ENCODE results near the gene GAGE10.
A peak's percentile ranks its signal among the peaks of the same experiment; 100 is the strongest.

Gene GAGE10

DNA sequence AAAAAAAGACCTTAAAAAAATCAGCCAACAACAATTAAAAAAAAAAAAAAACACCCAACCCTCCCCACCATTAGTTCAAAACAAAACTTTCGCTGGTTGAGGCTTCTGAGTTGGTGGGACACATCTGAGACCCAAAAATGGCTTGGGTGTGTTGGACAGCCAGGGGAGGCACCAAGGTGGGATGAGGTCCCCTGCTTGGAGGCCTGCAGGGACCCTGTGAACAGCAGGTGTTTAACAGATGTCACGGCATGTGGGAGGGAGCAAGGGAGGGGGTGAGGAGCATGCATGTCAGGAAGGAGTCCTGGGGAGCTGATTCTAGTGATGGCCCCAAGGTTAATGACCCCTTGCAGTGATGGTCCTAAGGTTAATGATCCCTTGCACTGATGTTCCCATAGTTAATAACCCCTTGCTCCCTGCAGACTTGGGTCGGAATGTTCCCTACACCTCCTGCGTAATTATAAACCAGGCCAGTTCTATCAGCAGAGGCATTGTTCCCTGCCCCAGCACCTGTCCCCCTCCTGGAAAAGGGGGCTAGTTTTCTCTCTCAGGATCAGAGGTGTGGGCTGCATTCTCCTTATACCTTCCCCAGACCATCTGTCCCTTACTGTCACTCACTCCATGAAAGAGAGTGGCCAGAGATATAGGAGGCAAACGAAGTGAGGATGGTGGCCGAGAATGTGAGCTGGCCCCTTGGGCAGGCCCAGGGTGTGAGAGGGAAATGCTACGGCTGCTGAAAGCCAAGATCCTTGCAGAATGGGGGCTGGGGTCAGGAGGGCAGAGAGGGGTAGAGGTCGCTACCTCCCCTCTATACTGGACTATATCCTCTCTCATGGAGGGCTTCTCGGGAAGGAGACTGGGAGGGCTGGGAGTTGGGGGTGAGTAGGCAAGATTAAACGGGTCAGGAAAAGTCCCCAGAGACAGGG lies 36.7 kb upstream of the GAGE10 start:
- no peaks in the 10 kb centered on the region for H3K9me3 ChIP-seq (ENCODE audit: control insufficient read depth in 1 of 2, low read length in 2 of 2)
- no peaks in the 10 kb centered on the region for H3K36me3 ChIP-seq (ENCODE audit: control insufficient read depth in 1 of 2, insufficient read depth in 2 of 2, low read length in 2 of 2)
- peaks cover 0 to 16% of the 10 kb centered on the region in 2 donors for H3K4me1 ChIP-seq (ENCODE audit: control insufficient read depth in 1 of 2, insufficient read depth in 2 of 2, low read length in 2 of 2)
- H3K4me3 ChIP-seq (ENCODE audit: low read depth in 1 of 2, low read length in 2 of 2): no peak overlapping the region
- no peak overlapping the region for H3K27ac ChIP-seq (ENCODE audit: low read length)
- no peaks in the 10 kb centered on the region for H3K27me3 ChIP-seq (ENCODE audit: low read depth, low read length)

DNA sequence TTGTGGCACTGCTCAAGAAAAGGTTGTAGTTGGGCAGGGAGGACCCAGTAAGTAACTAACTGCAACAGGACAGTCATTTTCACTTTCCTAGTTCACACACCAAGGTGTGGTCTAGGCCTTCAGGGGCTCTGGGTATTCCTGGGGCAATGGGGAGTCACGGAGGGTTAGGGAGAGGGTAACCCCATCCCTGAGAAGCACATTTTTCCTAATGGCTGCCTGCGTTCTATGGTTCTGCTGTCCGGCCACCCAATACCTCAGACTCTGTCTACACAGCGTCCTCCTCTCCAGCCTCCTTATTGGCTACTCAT lies 34.8 kb upstream of the GAGE10 start:
- Histone ChIP-seq H3K36me3 (ENCODE audit: control insufficient read depth in 1 of 2, insufficient read depth in 2 of 2, low read length in 2 of 2) (no peaks in the 10 kb centered on the region), H3K9me3 (ENCODE audit: control insufficient read depth in 1 of 2, low read length in 2 of 2) (no peaks in the 10 kb centered on the region), H3K4me3 (ENCODE audit: low read depth in 1 of 2, low read length in 2 of 2) (peak overlapping the region; percentile 57 to 58), H3K27me3 (ENCODE audit: low read depth, low read length) (no peaks in the 10 kb centered on the region), H3K27ac (ENCODE audit: low read length) (peak overlapping the region; percentile 81), H3K4me1 (ENCODE audit: control insufficient read depth in 1 of 2, insufficient read depth in 2 of 2, low read length in 2 of 2) (peaks cover 7 to 34% of the 10 kb centered on the region in 2 donors)

DNA sequence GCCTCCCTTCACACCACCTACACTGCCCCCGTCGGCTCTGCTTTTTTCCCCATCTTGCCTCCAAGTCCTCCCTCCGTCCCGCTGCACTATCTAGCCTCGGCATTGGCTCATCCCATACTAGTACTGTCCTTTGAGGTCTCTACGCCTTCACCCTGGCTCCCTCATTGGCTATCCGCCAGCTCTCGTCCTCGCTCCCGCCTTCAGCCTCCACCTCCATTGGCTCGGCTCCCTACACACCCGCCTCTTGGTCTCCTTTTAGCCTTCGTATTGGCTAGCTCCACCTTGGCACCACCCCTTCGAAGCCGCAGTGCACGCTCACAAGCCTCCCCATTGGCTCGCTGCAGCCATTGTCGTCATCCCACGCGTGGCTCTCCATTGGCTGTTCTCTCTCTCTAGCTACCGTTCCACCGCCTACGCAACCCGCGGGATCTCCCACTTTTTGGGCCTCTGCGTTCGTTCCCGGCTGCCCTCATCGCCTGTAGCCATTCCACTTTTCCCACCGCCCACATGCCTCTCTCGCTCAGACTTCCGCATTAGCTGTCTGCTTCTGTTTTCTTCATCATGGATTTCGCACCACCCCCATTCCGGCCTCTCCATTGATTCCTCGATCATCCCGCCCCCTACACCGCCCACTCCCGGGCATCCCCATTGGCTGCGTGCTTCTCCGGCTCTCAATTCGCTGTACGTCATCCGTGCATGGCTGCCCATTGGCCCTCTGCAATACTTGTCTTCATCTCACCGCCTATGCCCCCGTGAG lies 34.3 kb upstream of the GAGE10 start:
- H3K36me3 ChIP-seq (ENCODE audit: control insufficient read depth in 1 of 2, insufficient read depth in 2 of 2, low read length in 2 of 2): no peaks in the 10 kb centered on the region
- no peaks in the 10 kb centered on the region for H3K9me3 ChIP-seq (ENCODE audit: control insufficient read depth in 1 of 2, low read length in 2 of 2)
- peak overlapping the region; percentile 57 to 67 for H3K4me3 ChIP-seq (ENCODE audit: low read depth in 1 of 2, low read length in 2 of 2)
- H3K27ac ChIP-seq (ENCODE audit: low read length): peak overlapping the region; percentile 90
- H3K4me1 ChIP-seq (ENCODE audit: control insufficient read depth in 1 of 2, insufficient read depth in 2 of 2, low read length in 2 of 2): peaks cover 7 to 37% of the 10 kb centered on the region in 2 donors
- no peaks in the 10 kb centered on the region for H3K27me3 ChIP-seq (ENCODE audit: low read depth, low read length)

DNA sequence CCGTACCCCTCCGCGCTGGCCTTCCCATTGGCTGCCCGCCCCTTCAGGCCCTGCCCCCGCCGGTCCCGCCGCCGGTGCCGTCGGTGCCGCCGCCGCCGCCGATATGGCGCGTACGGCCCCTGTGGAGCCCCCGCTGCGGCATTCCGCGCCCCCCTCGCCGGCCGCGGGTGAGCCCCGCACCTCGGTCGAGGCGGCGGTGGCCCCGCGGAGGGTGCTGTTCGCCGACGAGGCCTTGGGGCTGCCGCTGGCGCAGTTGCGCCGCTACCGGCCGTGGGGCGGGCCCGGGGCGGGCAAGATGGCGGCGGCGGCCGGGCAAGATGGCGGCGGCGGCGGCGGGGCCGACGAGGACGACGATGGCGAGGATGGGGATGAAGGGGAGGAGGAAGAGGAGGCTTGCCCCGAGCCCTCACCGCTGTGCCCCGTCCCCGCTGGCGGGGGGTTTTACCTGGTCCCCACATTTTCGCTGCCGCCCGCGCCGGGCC lies 33.6 kb upstream of the GAGE10 start, which contains the start of gene PPP1R3F:
PPP1R3F (plus strand) TSS at position 27 of the 482 bp plus-strand sequence; CDS start at position 104, 77 bp downstream.
- Histone ChIP-seq H3K27me3 (ENCODE audit: low read depth, low read length) (no peaks in the 10 kb centered on the region), H3K36me3 (ENCODE audit: control insufficient read depth in 1 of 2, insufficient read depth in 2 of 2, low read length in 2 of 2) (no peaks in the 10 kb centered on the region), H3K9me3 (ENCODE audit: control insufficient read depth in 1 of 2, low read length in 2 of 2) (no peaks in the 10 kb centered on the region), H3K27ac (ENCODE audit: low read length) (peak within 1 kb of the TSS; percentile 90), H3K4me1 (ENCODE audit: control insufficient read depth in 1 of 2, insufficient read depth in 2 of 2, low read length in 2 of 2) (peaks cover 7 to 37% of the 10 kb centered on the region in 2 donors), H3K4me3 (ENCODE audit: low read depth in 1 of 2, low read length in 2 of 2) (peak within 1 kb of the TSS; percentile 63 to 67)

DNA sequence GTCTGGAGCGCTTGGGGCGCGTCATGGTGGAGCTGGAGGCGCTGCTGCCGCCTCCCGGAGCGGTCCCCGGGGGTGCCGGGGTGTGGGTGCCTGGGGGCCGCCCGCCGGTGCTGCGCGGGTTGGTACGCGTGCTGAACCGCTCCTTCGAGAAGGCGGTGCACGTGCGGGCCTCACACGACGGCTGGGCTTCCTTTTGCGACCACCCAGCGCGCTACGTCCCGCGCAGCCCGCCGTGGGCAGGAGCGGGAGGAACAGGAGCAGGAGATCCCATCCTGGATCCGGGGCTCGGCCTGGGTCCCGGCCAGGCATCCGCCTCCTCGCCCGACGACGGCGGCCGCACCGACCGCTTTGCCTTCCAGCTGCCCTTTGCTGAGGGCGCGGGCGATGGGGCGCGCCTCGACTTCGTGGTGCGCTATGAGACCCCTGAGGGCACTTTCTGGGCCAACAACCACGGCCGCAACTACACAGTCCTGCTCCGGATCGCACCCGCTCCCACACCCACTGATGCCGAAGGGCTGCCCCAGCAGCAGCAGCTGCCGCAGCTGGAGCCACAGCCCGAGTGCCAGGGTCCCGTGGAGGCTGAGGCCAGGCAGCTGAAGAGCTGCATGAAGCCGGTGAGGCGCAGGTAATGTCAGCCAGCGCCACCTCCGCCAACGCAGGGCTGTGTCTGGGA lies 33.1 kb upstream of the GAGE10 start:
- Histone ChIP-seq H3K27me3 (ENCODE audit: low read depth, low read length) (no peaks in the 10 kb centered on the region), H3K27ac (ENCODE audit: low read length) (peak overlapping the region; percentile 8), H3K36me3 (ENCODE audit: control insufficient read depth in 1 of 2, insufficient read depth in 2 of 2, low read length in 2 of 2) (no peaks in the 10 kb centered on the region), H3K9me3 (ENCODE audit: control insufficient read depth in 1 of 2, low read length in 2 of 2) (no peaks in the 10 kb centered on the region), H3K4me1 (ENCODE audit: control insufficient read depth in 1 of 2, insufficient read depth in 2 of 2, low read length in 2 of 2) (peaks cover 7 to 37% of the 10 kb centered on the region in 2 donors), H3K4me3 (ENCODE audit: low read depth in 1 of 2, low read length in 2 of 2) (peak overlapping the region; percentile 33 to 63)

DNA sequence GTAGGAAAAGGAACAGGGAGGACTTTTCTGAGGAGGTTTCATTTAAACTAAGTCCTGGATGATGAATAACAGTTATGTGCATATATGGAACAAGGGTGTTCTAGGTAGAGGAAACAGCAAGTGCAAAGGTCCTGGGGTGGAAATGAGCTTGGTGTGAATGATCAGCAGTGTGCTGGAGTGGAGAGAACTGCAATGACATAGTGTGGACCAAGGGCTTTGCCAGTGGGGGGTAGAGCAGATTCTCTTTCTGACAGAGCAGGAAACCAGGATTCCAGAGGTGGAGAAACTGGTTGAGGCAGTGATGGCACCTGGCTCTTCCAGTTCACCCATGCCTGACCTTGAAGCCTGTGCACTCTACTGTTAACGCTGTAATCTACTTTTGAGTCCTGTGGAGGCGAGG lies 32.1 kb upstream of the GAGE10 start:
- Histone ChIP-seq H3K36me3 (ENCODE audit: control insufficient read depth in 1 of 2, insufficient read depth in 2 of 2, low read length in 2 of 2) (no peaks in the 10 kb centered on the region), H3K4me3 (ENCODE audit: low read depth in 1 of 2, low read length in 2 of 2) (peak overlapping the region; percentile 33 to 63), H3K4me1 (ENCODE audit: control insufficient read depth in 1 of 2, insufficient read depth in 2 of 2, low read length in 2 of 2) (peaks cover 7 to 39% of the 10 kb centered on the region in 2 donors), H3K9me3 (ENCODE audit: control insufficient read depth in 1 of 2, low read length in 2 of 2) (no peaks in the 10 kb centered on the region), H3K27me3 (ENCODE audit: low read depth, low read length) (no peaks in the 10 kb centered on the region), H3K27ac (ENCODE audit: low read length) (no peak overlapping the region)

DNA sequence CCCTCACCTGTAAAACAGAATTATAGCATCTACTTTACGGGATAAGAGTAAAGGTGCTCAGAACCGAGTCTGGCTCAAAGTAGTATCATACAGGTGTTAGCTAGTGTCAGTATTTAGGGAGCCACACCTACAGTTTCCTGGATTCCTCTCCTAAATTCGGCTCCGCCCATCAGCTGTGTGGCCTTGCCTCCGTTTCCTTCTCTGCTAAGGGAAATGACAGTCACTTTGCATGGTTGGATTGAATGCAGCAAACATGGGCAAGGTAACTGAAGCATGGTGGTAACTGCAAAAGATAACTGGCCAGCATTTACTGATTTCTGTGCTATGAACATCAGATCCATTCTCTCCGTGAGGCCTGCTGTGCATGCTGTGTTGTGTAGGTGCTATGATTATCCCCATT lies 31.0 kb upstream of the GAGE10 start:
- no peaks in the 10 kb centered on the region for H3K36me3 ChIP-seq (ENCODE audit: control insufficient read depth in 1 of 2, insufficient read depth in 2 of 2, low read length in 2 of 2)
- no peak overlapping the region for H3K27ac ChIP-seq (ENCODE audit: low read length)
- H3K9me3 ChIP-seq (ENCODE audit: control insufficient read depth in 1 of 2, low read length in 2 of 2): no peaks in the 10 kb centered on the region
- peaks cover 7 to 45% of the 10 kb centered on the region in 2 donors for H3K4me1 ChIP-seq (ENCODE audit: control insufficient read depth in 1 of 2, insufficient read depth in 2 of 2, low read length in 2 of 2)
- no peak overlapping the region for H3K4me3 ChIP-seq (ENCODE audit: low read depth in 1 of 2, low read length in 2 of 2)
- no peaks in the 10 kb centered on the region for H3K27me3 ChIP-seq (ENCODE audit: low read depth, low read length)

DNA sequence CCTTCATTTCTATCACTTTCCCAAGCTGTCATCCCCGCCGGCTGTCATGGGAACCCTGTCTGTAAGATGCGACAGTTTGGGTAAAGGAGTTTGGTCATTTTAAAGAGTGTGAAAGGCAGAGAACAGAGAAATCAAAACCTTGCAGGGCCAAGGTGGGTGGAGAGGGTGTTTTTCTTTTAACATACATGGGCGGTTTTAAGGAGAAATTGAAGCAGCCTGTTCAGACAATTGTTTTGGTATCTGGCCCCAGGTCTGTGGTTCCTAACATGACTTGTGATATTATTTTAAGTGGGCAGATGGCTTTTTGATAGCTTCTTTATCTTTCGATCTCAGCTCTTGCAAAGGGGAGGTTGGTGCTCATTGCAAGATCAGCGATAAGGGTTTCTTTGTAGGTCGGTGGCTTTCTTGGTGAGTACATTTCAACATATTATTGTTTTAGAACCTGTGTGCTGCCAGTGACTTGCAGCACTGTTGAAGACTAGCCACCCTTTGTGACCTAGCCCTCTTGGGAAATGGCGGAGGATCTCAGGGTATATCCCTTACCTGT lies 30.2 kb upstream of the GAGE10 start:
- Histone ChIP-seq H3K27me3 (ENCODE audit: low read depth, low read length) (no peaks in the 10 kb centered on the region), H3K9me3 (ENCODE audit: control insufficient read depth in 1 of 2, low read length in 2 of 2) (no peaks in the 10 kb centered on the region), H3K4me3 (ENCODE audit: low read depth in 1 of 2, low read length in 2 of 2) (no peak overlapping the region), H3K27ac (ENCODE audit: low read length) (no peak overlapping the region), H3K36me3 (ENCODE audit: control insufficient read depth in 1 of 2, insufficient read depth in 2 of 2, low read length in 2 of 2) (no peaks in the 10 kb centered on the region), H3K4me1 (ENCODE audit: control insufficient read depth in 1 of 2, insufficient read depth in 2 of 2, low read length in 2 of 2) (peaks cover 7 to 45% of the 10 kb centered on the region in 2 donors)

DNA sequence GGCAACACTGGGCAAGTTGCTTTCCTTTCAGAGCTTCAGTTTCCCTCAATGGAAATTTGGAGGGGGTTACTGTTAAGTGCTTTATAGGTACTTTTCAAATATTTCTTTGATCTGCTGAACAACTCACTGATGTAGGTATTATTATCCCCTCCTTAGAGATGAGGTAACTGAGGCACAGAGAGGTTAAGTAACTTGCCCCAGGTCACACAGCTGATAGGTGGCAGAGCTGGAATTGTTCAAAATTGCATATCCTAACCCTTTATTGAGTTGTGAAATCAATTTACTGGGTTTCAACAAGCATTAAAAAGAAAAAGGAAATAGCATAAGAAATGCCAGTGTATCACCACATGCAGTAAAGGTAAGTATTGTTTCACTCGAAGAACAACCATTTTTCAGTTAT lies 27.2 kb upstream of the GAGE10 start:
- no peak overlapping the region for H3K27ac ChIP-seq (ENCODE audit: low read length)
- H3K4me1 ChIP-seq (ENCODE audit: control insufficient read depth in 1 of 2, insufficient read depth in 2 of 2, low read length in 2 of 2): peaks cover 7 to 34% of the 10 kb centered on the region in 2 donors
- H3K4me3 ChIP-seq (ENCODE audit: low read depth in 1 of 2, low read length in 2 of 2): no peak overlapping the region
- no peaks in the 10 kb centered on the region for H3K27me3 ChIP-seq (ENCODE audit: low read depth, low read length)
- no peaks in the 10 kb centered on the region for H3K9me3 ChIP-seq (ENCODE audit: control insufficient read depth in 1 of 2, low read length in 2 of 2)
- H3K36me3 ChIP-seq (ENCODE audit: control insufficient read depth in 1 of 2, insufficient read depth in 2 of 2, low read length in 2 of 2): no peaks in the 10 kb centered on the region

DNA sequence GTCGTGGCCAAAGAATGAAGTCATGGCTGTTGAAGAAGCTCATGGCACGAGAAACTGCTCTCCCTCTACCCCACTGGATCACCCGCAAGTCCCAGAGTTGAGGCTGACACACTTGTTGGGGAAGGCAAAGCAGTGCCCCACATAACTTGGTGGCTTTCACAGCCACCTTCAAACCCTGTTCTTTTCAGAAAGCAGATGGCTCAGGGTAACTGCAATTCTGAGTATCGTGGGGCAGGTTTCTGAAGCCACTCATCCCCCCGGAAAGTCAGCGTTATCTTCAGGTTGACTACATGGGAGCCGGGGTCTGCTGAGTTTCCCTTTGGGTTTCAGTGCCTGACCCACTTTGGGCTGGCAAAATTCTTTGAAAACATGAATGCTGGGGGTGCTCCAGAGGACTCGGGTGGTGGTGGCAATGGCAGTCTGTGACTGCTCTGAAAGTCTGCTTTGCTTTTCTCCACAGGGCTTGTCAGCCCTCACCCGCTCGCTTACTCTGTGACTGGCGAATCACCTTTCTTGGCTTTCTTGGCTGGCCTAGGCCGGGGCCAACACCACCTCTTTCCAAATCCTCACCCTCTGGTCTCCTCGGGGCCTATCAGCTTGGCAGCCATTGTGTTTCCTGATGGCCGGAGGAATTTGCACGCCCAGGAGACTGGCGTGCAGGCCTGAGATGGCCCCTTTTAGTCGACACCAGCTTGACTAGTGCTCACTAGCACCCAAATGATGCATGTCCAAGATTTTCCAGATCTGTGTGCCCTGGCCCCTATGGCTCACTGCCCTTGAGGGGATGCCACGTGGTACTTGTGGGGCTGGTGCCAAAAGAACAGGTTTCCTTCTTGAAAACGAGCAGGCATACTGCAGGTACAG lies 26.5 kb upstream of the GAGE10 start:
- Histone ChIP-seq H3K4me1 (ENCODE audit: control insufficient read depth in 1 of 2, insufficient read depth in 2 of 2, low read length in 2 of 2) (peaks cover 7 to 27% of the 10 kb centered on the region in 2 donors), H3K27ac (ENCODE audit: low read length) (no peak overlapping the region), H3K4me3 (ENCODE audit: low read depth in 1 of 2, low read length in 2 of 2) (no peak overlapping the region), H3K27me3 (ENCODE audit: low read depth, low read length) (no peaks in the 10 kb centered on the region), H3K9me3 (ENCODE audit: control insufficient read depth in 1 of 2, low read length in 2 of 2) (no peaks in the 10 kb centered on the region), H3K36me3 (ENCODE audit: control insufficient read depth in 1 of 2, insufficient read depth in 2 of 2, low read length in 2 of 2) (no peaks in the 10 kb centered on the region)

All from muscle layer of duodenum (tissue), 2 donors.